OCI-LY3 (cell line): ENCODE results near the gene MFN2.
A peak's percentile ranks its signal among the peaks of the same experiment; 100 is the strongest.

Source experiments
- H2AFZ ChIP-seq: fragments of 200-600, 300-600 bp; shearing (Covaris generic); 2 replicates; pipeline ENCODE4 v1.6.0; 2014; ENCODE audit warnings: antibody characterized with exemption, low read depth, low read length
- H3K27ac ChIP-seq: fragments of 200-600, 300-600 bp; sonication (generic); 2 replicates; pipeline ENCODE4 v1.5.1; 2014; ENCODE audit warnings: mild to moderate bottlenecking, low read length, moderate library complexity, mixed read lengths
- H3K27me3 ChIP-seq: fragments of 200-600, 300-600 bp; sonication (generic); 2 replicates; pipeline ENCODE4 v1.6.1; 2014; ENCODE audit warnings: low read depth, low read length, mixed read lengths
- H3K36me3 ChIP-seq: fragments of 200-600, 300-600 bp; sonication (generic); replicated peaks from 2 replicates; pipeline ENCODE3; 2014; ENCODE audit warnings: low read depth, low read length, mixed read lengths
- H3K4me1 ChIP-seq: fragments of 300-600, 200-600 bp; sonication (generic); 2 replicates; pipeline ENCODE4 v1.6.1; 2014; ENCODE audit warnings: low read length, mixed read lengths
- H3K4me2 ChIP-seq: fragments of 200-600, 300-600 bp; sonication (generic); 2 replicates; pipeline ENCODE4 v1.6.1; 2014; ENCODE audit warnings: low read length, mixed read lengths
- H3K4me3 ChIP-seq: fragments of 300-600, 200-600 bp; sonication (generic); 2 replicates; pipeline ENCODE4 v1.5.1; 2014; ENCODE audit warnings: antibody characterized with exemption, mild to moderate bottlenecking, low read length, moderate library complexity
- H3K79me2 ChIP-seq: fragments of 300-600, 200-600 bp; shearing (Covaris generic); 2 replicates; pipeline ENCODE4 v1.6.1; 2014; ENCODE audit warnings: mild to moderate bottlenecking, low read length, mixed read lengths
- H3K9ac ChIP-seq: fragments of 300-600, 200-600 bp; shearing (Covaris generic); 2 replicates; pipeline ENCODE4 v1.6.0; 2014; ENCODE audit warnings: mild to moderate bottlenecking, low read length, moderate library complexity
- H3K9me3 ChIP-seq: fragments of 200-600, 300-600 bp; shearing (Covaris generic); 2 replicates; pipeline ENCODE4 v1.6.1; 2014; ENCODE audit warnings: low read length, mixed read lengths; ENCODE audit not compliant: insufficient read depth
- H4K20me1 ChIP-seq: fragments of 200-600, 300-600 bp; sonication (generic); 2 replicates; pipeline ENCODE4 v1.6.1; 2016; ENCODE audit warnings: low read length, mixed read lengths; ENCODE audit not compliant: insufficient read depth
- CTCF ChIP-seq: fragments of 200-600, 300-600 bp; sonication (generic); IDR thresholded peaks from 2 replicates; pipeline ENCODE4 v1.5.1; 2014; ENCODE audit warnings: antibody characterized with exemption, low read length, low read depth
- EZH2phosphoT487 ChIP-seq: fragments of 200-600 bp; shearing (Covaris generic); IDR thresholded peaks from 2 replicates; pipeline ENCODE4 v1.6.1; 2018; ENCODE audit warnings: antibody characterized with exemption, mixed run types, low read depth

Gene MFN2

GRCh38 chr1:11967028-11967547 is 13.2 kb upstream of the MFN2 start:
- no peak overlapping the region for H3K27ac ChIP-seq
- H3K4me2 ChIP-seq = no peak overlapping the region
- no peak overlapping the region for H2AFZ ChIP-seq
- H3K4me1 ChIP-seq = no peaks in the 10 kb centered on the region
- H3K9ac ChIP-seq = no peak overlapping the region
- H3K27me3 ChIP-seq = no peaks in the 10 kb centered on the region
- H3K9me3 ChIP-seq = no peaks in the 10 kb centered on the region
- peaks cover 3% of the 10 kb centered on the region for H3K36me3 ChIP-seq
- TF ChIP-seq EZH2phosphoT487 = no peak
- TF ChIP-seq CTCF = peak; percentile 61
- no peaks in the 10 kb centered on the region for H4K20me1 ChIP-seq
- no peaks in the 10 kb centered on the region for H3K79me2 ChIP-seq
- H3K4me3 ChIP-seq = no peak overlapping the region

- H3K4me1 ChIP-seq = no peaks in the 10 kb centered on the region
- H3K36me3 ChIP-seq = no peaks in the 10 kb centered on the region
- no peak overlapping the region for H3K9ac ChIP-seq
- H3K27ac ChIP-seq = no peak overlapping the region
- H3K79me2 ChIP-seq = no peaks in the 10 kb centered on the region
- no peak overlapping the region for H3K4me3 ChIP-seq
- no peak for TF ChIP-seq EZH2phosphoT487
- TF ChIP-seq CTCF = no peak
- no peaks in the 10 kb centered on the region for H3K9me3 ChIP-seq
- H2AFZ ChIP-seq = no peak overlapping the region
- H4K20me1 ChIP-seq = no peaks in the 10 kb centered on the region
- no peak overlapping the region for H3K4me2 ChIP-seq
- no peaks in the 10 kb centered on the region for H3K27me3 ChIP-seq
Observed at GRCh38 chr1:11970441-11971185, 9.6 kb upstream of the MFN2 start.

GRCh38 chr1:11977625-11978024 is 2.6 kb upstream of the MFN2 start:
- H3K4me3 ChIP-seq = no peak overlapping the region
- peaks cover 17% of the 10 kb centered on the region for H3K79me2 ChIP-seq
- peaks cover 7% of the 10 kb centered on the region; the same call in 1 of the 2 replicates for H3K4me1 ChIP-seq
- H3K9me3 ChIP-seq = no peaks in the 10 kb centered on the region
- no peak overlapping the region for H3K27ac ChIP-seq
- H3K9ac ChIP-seq = no peak overlapping the region
- H4K20me1 ChIP-seq = no peaks in the 10 kb centered on the region
- H3K36me3 ChIP-seq = no peaks in the 10 kb centered on the region
- H3K27me3 ChIP-seq = no peaks in the 10 kb centered on the region
- H2AFZ ChIP-seq = no peak overlapping the region
- H3K4me2 ChIP-seq = no peak overlapping the region
- TF ChIP-seq EZH2phosphoT487 = no peak
- TF ChIP-seq CTCF = no peak

GRCh38 chr1:11978301-11978700 is 1.9 kb upstream of the MFN2 start:
- Histone ChIP-seq H3K36me3 (no peaks in the 10 kb centered on the region), H4K20me1 (no peaks in the 10 kb centered on the region), H3K4me2 (no peak overlapping the region), H3K9me3 (no peaks in the 10 kb centered on the region), H3K4me1 (peaks cover 7% of the 10 kb centered on the region; the same call in 1 of the 2 replicates), H3K27ac (no peak overlapping the region), H3K79me2 (peaks cover 18% of the 10 kb centered on the region), H3K4me3 (no peak overlapping the region), H3K9ac (no peak overlapping the region), H2AFZ (no peak overlapping the region), H3K27me3 (no peaks in the 10 kb centered on the region)
- no peak for TF ChIP-seq EZH2phosphoT487
- no peak for TF ChIP-seq CTCF
